GM18517 (cell line): ENCODE results near the gene KCNK15.

Experiments
- ATAC-seq: cut with Tn5 transposase; IDR thresholded peaks from one replicate; pipeline ENCODE4 v1.9.1; 2021; ENCODE audit warnings: mild to moderate bottlenecking, moderate library complexity; ENCODE audit not compliant: unreplicated experiment

KCNK15 gene

GRCh38 chr20:44735816-44736169 is 9.9 kb upstream of the KCNK15 start:
- ATAC-seq, result no peak

GRCh38 chr20:44736170-44737021 is 9.3 kb upstream of the KCNK15 start:
- ATAC-seq, result no peak

- no peak for ATAC-seq
Observed at GRCh38 chr20:44737116-44737515, 8.5 kb upstream of the KCNK15 start.

- ATAC-seq, result no peak
Observed at GRCh38 chr20:44738813-44739477, 6.7 kb upstream of the KCNK15 start.

GRCh38 chr20:44739942-44740341 is 5.7 kb upstream of the KCNK15 start:
- no peak for ATAC-seq

- ATAC-seq, result no peak
Observed at GRCh38 chr20:44742304-44743079, 3.2 kb upstream of the KCNK15 start.

GRCh38 chr20:44743080-44743701 is 2.5 kb upstream of the KCNK15 start:
- no peak for ATAC-seq

- ATAC-seq, result no peak
Observed at GRCh38 chr20:44743916-44744655, 1.6 kb upstream of the KCNK15 start.

- no peak for ATAC-seq
Observed at GRCh38 chr20:44745122-44745597, 505 bp upstream of the KCNK15 start.

- ATAC-seq, result no peak
Observed at GRCh38 chr20:44746367-44747165, 901 bp downstream of the KCNK15 start.

GRCh38 chr20:44747166-44748004 is 1.7 kb downstream of the KCNK15 start:
- ATAC-seq, result no peak

- ATAC-seq, result no peak
Observed at GRCh38 chr20:44748005-44748370, 2.3 kb downstream of the KCNK15 start.

GRCh38 chr20:44750081-44750805 is 4.6 kb downstream of the KCNK15 start:
- ATAC-seq, result no peak

- no peak for ATAC-seq
Observed at GRCh38 chr20:44752099-44752931, 6.7 kb downstream of the KCNK15 start.

- no peak for ATAC-seq
Observed at GRCh38 chr20:44754554-44754953, 8.9 kb downstream of the KCNK15 start.

- ATAC-seq, result no peak
Observed at GRCh38 chr20:44756011-44756688, 10.5 kb downstream of the KCNK15 start.

- ATAC-seq, result no peak
Observed at GRCh38 chr20:44756956-44757355, 11.3 kb downstream of the KCNK15 start.
